IPS-NIHi7 (cell line): Measurements from ENCODE around the gene EHBP1.

Experiments used
- DNase-seq: peaks from one replicate; pipeline ENCODE4 v3.0.0; 2012; ENCODE audit warnings: mixed read lengths; ENCODE audit errors: extremely low spot score

EHBP1 gene

DNA sequence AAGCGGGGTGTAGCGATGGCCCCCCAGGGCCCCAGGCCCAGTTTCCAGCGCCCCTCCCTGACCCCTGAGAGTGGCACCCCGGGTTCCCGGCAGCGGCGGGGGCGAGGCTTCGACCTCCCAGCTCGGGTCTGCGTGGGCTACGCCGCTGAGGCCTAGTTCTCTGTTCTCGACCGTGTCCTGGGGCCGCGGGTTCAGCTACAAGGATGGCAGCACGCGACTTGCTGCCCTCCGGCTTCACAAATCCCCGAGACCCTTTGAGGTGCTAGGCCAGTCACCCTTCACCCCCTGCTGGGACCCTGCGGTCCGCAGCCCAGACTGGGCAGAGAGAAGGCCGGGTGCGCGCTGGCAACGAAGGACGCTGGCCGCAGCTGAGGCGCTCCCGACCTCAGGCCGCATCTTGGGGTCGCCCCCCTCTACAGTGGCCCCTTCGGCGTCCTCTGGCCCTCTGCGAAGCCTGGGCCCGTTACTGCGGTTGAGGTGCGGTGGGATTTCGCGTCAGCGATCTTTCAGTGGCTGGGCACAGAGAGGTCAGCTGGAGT, 346.4 kb downstream of the EHBP1 start:
- DNase-seq: no peak

DNA sequence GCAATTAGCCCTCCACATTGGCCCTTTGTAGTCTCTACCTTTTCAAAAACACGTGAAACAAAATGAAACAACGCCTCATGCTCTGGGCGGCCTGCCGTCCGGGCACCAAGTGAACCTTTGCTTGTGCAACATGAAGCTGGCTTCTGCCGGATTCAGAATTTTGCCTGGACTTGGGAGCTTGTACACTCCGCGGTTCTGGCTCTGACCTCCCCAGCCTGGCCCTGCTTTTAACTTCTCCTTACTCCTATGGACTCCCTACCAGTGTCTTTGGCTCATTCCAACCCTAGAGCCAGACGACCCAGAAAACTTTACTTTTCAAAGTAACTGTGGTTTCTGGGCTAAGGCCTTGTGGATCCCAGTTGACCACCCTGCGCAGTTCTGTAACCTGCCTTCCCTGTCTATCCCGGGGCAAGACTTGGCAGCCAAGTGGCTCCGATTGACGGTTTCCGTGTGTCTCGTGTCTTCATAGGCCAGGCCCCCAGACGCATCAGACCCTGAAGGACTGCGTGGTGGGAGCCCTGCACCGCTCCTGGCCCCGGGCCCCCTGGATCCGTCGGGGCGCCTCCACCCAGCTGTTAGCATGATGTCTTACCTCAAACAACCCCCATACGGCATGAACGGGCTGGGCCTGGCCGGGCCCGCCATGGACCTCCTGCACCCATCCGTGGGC, 347.0 kb downstream of the EHBP1 start:
- no peak for DNase-seq

DNA sequence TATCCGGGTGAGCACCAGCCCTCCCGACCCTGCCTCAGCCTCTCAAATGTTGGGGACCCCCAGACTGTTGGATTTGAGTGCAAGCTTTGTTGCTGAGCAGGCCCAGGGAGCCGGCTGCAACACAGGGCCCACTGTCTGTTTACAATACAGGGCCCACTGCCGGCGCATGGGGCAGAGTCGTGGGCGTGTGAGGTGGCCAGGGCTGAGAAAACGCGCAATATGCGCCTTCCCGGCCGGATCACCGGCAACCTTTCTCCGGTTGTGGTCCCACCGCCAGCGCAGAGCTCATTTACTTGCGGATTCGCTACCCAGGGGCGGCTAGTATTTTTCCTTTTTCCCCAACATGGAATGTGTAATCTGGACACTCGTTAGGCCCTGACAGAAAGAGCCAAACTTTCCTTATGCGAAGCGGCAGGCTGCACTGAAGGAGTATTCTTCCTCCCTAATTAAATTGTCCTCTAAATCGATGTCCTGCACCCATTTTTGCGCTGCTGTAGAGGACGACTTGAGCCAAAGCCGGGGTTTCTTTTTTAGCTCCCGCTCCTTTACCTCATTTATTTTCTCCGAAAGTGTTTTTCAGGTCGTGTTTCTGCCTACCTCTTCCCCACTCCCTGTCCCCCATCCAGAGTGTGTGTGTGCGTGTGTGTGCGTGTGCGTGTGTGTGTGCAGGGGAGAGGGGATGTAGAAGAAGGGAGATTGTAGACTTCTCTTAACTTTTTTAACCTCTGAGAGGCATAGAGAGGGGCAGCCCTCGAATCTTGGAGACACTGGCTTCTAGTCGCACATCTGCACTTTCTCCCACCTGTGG, 347.8 kb downstream of the EHBP1 start:
- DNase-seq: no peak

DNA sequence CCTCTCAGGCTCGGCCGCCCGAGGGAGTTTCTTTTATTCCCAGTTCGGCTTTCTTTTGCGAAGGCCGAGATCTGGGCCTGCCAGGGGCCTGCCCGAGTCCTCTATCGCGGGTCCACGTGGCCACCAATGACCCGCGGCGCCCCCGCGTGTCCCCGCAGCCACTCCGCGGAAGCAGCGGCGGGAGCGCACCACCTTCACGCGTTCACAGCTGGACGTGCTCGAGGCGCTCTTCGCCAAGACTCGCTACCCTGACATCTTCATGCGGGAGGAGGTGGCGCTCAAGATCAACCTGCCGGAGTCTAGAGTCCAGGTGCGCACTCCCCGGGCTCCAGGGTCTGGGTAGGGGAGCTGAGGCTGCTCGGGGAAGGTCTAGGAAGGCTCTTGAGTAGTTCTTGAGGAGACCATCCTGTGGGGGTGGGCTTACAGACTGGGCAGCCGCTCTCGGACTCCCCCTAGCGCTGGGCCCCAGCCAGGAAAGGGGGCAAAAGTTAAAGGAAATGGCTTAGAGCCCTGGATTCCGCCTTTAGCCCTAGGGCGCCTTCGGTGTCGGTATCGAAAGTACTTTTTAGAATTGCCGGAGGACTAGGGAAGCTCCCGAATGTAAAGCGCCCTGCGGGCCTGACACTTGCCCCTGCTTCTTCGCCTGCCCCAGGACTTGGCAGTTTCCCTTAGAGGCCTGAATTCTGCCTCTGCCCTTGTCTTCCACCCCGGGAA, 348.5 kb downstream of the EHBP1 start:
- DNase-seq: peak; percentile 73

DNA sequence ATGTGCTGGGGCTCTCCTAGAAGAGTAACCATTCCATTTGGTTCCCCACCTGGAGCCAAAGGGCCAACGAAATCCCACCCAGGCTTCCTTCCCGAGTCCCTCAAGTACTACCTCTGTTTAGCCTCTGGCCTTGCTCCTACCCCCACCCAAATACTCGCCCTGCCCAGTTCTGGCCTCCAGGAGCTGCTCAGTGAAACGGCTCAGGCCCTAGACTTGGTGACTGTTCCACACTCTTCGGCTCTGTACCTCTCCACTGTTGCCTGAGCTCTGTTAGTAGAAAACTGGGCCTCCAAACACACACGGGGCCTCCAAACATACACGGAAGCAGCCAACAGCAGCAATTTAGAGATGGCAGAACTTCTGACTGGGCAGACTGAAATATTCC, 349.3 kb downstream of the EHBP1 start:
- no peak for DNase-seq

DNA sequence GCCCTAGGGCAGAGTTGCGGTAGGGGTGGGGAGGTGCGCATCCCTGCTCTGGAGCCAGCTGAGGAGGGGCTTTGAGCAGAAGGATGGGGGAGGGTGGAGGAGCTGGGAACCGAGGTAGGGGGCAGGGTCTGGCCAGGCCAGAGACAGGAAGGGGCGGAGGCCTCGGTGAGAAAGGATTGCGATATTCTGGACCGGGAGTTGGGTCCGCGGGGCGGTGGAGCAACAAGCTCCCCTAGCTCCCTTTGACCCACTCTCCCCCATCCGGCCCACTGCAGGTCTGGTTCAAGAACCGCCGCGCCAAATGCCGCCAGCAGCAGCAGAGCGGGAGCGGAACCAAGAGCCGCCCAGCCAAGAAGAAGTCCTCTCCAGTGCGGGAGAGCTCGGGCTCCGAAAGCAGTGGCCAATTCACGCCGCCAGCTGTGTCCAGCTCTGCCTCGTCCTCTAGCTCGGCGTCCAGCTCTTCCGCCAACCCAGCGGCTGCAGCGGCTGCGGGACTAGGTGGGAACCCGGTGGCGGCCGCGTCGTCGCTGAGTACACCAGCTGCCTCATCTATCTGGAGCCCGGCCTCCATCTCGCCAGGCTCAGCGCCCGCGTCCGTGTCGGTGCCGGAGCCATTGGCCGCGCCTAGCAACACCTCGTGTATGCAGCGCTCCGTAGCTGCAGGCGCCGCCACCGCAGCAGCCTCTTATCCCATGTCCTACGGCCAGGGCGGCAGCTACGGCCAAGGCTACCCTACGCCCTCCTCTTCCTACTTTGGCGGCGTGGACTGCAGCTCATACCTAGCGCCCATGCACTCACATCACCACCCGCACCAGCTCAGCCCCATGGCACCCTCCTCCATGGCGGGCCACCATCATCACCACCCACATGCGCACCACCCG, 350.0 kb downstream of the EHBP1 start:
- DNase-seq: no peak

DNA sequence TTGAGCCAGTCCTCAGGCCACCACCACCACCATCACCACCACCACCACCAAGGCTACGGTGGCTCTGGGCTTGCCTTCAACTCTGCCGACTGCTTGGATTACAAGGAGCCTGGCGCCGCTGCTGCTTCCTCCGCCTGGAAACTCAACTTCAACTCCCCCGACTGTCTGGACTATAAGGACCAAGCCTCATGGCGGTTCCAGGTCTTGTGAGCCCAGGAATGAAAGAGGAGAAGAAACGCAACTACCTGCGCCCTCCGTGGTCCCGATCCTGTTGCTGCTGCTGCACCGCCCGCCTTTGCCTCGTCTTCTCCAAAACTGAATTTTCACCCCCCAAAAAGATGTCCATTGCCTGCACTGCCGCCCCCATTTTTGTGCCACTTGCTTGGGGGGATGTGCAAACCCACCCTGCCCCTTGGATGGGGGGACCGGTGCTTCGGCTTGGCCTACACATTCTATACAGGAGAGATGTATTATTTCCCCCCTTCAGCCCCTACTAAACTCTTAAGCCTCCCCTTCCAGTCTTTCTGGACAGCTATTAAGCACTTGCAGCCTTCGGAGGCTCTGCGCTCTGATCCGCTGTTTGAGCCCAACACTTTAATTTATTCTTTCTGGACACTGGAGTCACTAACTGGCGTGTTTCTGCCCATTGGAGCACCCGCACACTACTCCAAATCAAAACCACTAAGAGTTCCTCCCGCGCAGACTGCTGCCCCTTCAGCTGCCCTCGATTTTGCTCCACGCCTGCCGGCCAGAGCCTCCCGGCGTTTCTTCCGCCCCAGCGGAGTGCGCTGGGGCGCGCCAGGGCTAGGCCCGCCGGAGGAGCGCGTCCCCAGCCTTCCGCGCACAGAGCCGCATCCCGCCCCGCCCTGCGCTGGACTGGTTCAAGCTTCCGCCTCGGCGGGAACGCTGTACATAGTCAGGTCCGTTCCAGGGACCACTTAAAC, 350.9 kb downstream of the EHBP1 start:
- DNase-seq: no peak

DNA sequence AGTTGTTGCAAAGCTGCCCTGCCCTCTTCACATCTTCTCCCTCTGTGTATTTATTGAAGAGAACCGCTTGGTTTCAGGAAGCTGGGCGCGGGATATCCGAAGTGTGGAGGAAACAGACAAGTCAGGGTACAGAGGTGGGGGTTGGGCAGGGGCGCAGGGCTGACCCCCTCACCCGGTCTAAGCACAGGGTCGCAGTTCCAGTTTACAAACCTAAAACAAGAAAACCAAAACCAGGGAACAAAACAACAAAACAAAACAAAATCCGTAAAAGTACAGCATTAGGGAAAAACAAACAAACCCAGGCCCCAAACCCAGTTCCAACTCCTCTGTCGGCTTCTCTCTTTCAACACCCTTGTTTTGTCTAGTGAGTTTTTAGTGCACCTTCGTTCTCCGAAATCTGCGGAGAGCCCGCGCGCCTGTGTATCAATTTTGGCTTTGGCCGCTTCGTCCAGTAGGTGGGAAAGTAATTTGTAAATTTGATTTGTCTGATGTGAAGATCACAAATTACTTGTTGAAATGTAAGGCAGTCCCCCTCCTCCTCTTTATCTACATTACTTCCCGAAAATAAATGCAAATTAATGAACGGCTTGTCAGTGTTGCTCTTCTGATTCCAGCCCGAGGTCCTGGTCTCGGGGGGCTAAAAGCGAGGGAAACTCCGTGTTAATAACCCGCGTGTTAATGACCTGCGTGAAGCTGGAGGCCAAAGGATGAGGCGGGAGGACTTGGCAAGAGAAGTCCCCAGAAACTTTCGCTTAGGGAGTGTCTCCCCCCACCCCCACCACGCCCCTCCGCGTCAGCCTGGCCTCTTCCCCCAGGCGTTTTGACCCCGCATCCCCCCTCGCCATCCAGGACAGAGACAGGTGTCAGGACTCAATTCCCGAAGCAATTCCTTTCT, 352.0 kb downstream of the EHBP1 start:
- no peak for DNase-seq

DNA sequence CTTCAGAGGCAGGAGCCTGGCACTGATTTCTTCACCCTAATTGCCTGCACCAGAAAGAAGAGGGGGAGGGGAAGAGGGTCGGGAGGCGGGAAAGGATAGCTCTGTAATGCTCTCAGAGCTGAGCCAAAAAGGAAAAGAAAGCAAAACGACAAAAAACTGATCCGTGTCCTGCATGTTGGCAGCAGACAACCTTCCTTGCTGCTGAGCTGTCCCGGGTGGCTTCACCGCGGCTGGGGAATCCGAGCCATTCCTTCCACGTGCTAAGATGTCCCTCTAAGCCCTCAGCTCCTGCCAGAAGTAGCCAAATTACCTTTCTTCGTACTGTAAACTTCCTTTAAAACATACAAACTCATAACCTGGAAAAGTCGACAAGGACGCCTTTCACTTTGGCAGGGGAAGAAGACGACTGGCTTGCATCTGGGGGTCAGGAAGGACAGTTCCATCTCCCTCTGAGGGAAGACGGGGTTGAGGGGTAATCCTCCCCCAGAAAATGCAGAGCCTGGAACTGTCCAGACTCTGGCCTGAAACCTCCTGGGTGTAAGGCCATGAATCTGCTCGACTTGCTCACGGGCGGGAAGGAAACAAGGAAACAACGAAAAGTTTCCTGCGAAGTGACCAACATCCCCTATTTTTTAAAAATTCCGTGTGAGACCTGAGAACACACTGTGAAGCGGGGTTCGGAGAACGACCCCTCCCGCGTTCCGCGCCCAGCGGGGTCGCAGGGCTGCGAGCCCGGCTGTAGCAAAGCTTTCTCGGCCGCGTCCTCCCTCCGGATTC, 352.8 kb downstream of the EHBP1 start:
- no peak for DNase-seq

DNA sequence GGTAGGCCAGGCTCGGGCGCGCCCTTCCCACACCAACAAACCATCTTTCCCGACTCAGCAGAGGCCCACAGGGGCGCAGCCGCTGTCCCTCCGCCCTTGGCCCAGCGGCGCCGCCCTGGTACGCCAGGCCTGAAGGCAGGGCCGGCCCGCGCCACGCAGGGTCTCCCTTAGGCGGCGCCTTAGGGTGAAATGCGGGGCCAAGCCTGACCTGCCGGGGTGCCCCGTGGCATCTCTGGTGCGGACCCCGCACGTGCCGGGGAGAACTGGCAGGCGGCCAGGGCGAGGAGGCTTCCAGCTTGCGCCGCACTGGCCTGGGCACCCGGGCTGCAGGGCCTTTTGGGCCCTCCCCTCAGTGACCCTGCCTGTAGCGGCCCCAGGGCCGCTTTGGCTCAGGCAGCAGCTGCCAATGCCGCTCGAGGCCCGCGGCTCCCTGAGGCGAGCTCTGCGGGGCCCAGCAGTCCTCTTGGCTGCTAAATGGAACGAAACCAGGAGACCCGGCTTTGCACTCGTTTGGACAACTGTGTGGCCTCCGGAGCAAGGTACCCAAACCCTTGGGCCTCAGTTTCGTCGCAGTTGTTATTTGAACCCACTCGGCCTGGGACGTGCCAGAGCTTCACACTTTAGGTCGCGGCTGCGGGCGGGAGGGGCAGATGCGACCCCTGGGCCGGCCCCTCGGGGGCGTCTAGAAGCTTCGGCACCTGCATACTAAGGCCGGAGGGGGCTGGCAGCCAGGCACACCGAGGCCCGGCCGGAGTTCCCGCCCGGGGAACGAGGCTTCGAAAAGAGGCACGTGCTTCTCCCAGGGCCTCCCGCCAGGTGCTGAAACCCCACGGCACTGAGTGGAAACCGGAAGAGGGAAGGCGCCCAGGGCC, 353.6 kb downstream of the EHBP1 start:
- no peak for DNase-seq

DNA sequence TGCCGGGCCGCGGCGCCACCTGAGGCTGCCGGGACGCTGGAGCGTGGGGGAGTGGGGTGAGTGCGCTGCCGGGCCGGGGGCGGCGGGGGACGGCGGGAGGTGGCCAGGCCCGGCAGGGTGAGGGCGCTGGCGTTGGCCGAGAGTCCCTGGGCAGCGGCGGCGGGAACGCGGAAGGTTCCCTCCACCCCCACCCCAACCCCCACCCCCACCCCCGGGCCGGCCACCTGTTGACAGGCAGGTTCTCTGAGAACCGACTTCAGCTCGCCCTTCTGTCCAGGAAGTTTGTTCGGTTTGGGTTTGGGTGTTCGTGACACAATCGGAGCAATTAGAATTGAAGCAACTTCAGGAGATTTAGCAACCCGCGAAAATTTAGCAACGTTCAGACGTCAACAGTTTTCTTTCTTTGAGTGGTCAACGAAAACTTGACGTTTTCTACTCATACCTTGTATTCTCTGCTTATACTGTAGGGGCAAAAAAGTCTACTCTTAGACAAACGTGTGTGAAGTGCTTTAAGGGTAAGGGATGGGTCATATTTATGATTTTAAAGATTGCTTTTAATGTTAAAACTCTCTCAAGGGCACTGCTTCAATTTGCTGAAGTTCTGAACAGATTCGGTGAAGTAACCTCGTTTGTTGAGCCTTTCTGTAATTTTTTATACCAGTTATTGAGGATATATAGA, 354.4 kb downstream of the EHBP1 start:
- DNase-seq: no peak

DNA sequence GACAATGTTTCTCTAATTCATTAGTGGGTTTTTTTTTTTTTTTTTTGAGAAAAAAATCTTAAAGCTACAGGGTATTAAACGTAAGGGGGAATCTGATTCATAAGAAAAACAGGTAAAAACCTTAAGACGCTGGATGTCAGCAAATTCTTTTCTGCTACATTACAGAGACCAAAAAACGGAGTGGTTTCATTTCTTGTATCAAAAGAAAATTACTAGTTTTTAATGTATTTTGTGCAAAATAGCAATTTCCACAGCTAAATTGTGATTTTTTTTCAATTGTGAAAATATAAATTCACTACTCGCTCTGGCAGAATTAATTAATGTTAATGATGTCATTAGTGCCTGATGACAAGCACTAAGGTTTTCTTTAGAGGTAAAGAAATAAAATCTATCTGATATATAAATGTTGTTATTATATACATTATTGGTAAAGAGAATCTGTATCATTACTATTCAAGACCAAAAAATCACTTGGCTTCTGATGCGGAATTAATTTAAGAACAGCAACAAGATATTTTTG, 355.0 kb downstream of the EHBP1 start:
- no peak for DNase-seq

DNA sequence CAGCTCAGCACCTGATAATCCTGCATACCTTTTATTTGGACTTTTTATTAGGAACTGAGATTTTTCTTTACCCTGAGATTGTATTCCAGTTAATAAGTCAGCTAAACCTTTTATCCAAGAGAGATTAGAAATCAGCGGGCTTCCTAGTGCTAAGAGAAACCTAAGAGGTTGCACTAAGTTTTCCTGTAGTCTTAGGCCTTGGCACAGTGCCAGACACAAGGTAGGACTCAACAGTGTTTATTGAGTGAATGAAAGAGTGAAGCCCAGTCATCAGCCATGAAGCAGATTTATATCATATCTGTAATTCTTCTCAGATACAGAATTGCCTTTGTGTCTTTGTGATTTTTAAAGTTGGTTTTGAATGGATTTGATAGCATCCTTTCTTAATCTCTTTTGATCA, 358.7 kb downstream of the EHBP1 start:
- no peak for DNase-seq

DNA sequence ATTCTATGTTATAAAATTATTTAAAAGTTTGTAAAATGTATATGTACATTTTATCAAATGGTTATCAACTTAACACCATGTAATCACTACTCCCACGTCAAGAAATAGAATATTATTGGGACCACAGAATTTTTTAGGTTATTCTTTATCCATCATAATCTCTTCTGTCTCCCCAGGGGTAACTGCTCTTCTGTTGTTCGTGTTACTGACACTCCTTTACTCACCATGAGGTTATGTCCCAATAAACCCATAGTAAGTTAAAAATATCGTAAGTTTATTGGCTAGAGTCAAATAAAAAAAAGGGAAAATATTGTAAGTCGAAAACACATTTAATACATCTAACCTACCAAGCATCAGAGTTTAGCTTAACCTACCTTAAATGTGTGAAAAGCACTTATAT, 359.1 kb downstream of the EHBP1 start:
- no peak for DNase-seq

DNA sequence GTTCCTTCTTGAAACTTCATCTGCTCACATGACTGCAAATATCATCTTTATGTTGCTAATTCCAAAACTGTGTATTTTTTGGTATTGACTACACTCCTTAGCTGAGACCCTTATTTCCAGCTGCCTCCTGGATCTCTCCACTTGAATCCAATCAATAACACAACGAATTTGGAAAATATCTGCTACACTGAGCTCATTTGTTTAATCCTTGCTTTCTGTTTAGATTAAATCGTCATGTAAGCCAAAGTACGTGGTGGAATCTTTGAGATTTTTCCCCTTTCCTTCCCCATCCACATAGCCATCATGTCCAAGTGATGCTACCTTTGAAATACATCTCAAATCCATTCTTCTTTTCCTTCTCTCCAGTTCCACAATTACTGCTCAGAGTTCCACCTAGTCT, 360.8 kb downstream of the EHBP1 start:
- DNase-seq: no peak

DNA sequence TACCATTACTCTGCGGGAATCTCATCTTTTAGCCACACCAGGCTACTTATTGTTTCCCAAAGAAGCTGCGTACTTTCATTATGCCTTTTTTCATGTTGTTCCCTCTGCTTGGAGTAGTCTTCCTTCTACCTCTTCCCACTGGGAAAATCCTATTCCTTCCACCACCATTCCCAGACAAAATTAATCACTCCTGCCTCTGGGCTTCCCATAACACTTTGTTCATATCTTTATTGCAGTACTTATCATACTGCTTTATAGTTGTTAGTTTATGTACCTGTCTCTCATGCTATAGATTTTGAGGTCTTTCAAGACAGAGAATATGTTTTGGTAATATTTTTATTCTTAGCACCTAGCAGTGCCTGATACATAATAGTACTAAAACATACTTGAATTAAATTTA, 361.3 kb downstream of the EHBP1 start:
- no peak for DNase-seq

DNA sequence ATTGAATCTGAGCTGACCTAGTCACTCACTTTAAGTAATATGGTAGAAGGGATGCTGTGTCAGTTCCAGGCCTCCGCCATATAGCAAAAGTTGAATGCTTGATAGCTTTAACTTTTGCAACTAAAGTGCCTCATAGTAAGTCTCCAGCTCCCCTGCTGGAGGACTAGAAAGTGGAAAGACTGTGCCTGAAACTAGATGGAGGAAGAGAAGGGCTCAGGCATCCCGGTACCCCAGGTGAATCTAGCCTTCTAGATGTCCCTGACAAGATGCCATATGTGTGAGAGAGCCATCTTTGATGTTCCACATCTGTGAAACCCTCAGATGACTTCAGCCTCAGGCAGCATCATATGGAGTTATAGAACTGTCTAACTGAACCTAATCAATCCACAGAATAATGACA, 366.2 kb downstream of the EHBP1 start:
- DNase-seq: no peak
